Stimulated activated CD8-positive, alpha-beta memory T cell treated with anti-CD3 and anti-CD28 coated beads, Interleukin-12 subunit alpha, Interleukin-12 subunit beta, amount 100 ng/mL, for 24 hours (primary cell): ENCODE data around the gene KASH5.
"Not testable (repeated sequence)": the region's sequence is repeated elsewhere in the genome, so short reads cannot be mapped to it uniquely, and the experiment has no call there.

Source experiments
- DNase-seq: peaks from one replicate; pipeline ENCODE4 v3.0.0-alpha.2; 2020; ENCODE audit errors: extremely low read depth

The KASH5 gene

GRCh38 chr19:49436381-49437017, 48.5 kb downstream of the KASH5 start:
- DNase-seq = no peak

- DNase-seq = no peak
Measured at GRCh38 chr19:49437231-49437630, 49.2 kb downstream of the KASH5 start.

GRCh38 chr19:49438261-49438660, 50.2 kb downstream of the KASH5 start:
- DNase-seq = no peak

GRCh38 chr19:49439836-49440235, 51.8 kb downstream of the KASH5 start:
- DNase-seq = no peak

- no peak for DNase-seq
Measured at GRCh38 chr19:49440439-49441209, 52.6 kb downstream of the KASH5 start.

GRCh38 chr19:49441210-49441959, 53.3 kb downstream of the KASH5 start, which contains the start of gene SLC17A7:
Gene SLC17A7, minus strand, starts transcription at chr19:49441527. Its CDS starts 148 bp downstream, at chr19:49441379.
- no peak for DNase-seq

- DNase-seq = no peak
Measured at GRCh38 chr19:49441960-49442350, 53.9 kb downstream of the KASH5 start.

- DNase-seq = no peak
Measured at GRCh38 chr19:49442354-49442753, 54.3 kb downstream of the KASH5 start.

GRCh38 chr19:49442771-49443365, 54.8 kb downstream of the KASH5 start:
- DNase-seq = no peak

- peak; percentile 84 for DNase-seq
Measured at GRCh38 chr19:49443366-49444099, 55.5 kb downstream of the KASH5 start.

GRCh38 chr19:49444100-49444700, 56.2 kb downstream of the KASH5 start:
- not testable (repeated sequence) for DNase-seq

- no peak for DNase-seq
Measured at GRCh38 chr19:49445997-49446396, 57.9 kb downstream of the KASH5 start.

GRCh38 chr19:49447485-49448431, 59.7 kb downstream of the KASH5 start:
- no peak for DNase-seq

- no peak for DNase-seq
Measured at GRCh38 chr19:49448432-49448786, 60.4 kb downstream of the KASH5 start.

GRCh38 chr19:49450405-49450804, 62.4 kb downstream of the KASH5 start:
- DNase-seq = no peak

- peak; percentile 93 for DNase-seq
Measured at GRCh38 chr19:49451430-49452181, 63.6 kb downstream of the KASH5 start, which contains the start of gene PIH1D1. Gene PIH1D1, minus strand, starts transcription at chr19:49451814. Its CDS starts 240 bp downstream, at chr19:49451574.

- DNase-seq = peak; percentile 95
Measured at GRCh38 chr19:49453013-49453756, 65.1 kb downstream of the KASH5 start, which contains the start of gene ALDH16A1. Gene ALDH16A1, plus strand, starts transcription at chr19:49453225. Its CDS starts 107 bp downstream, at chr19:49453332.

GRCh38 chr19:49453757-49454240, 65.8 kb downstream of the KASH5 start:
- no peak for DNase-seq
